OCI-LY1 (cell line): ENCODE measurements around the gene CEP78.

Experiments used
- H2AFZ ChIP-seq: fragments of 200-600 bp; sonication (generic), shearing (Covaris generic); 2 replicates; pipeline ENCODE4 v1.6.0; 2014; ENCODE audit warnings: antibody characterized with exemption, mild to moderate bottlenecking, low read length
- H3F3A ChIP-seq: fragments of 200-600 bp; sonication (generic), shearing (Covaris generic); 2 replicates; pipeline ENCODE4 v1.6.0; 2014; ENCODE audit warnings: mild to moderate bottlenecking, antibody characterized with exemption, low read length, moderate library complexity; ENCODE audit not compliant: insufficient read depth
- H3K27ac ChIP-seq: fragments of 200-600 bp; sonication (generic); 2 replicates; pipeline ENCODE4 v1.5.1; 2014; ENCODE audit warnings: low read length, mixed run types, mild to moderate bottlenecking, low read depth; ENCODE audit not compliant: poor library complexity, severe bottlenecking
- H3K27me3 ChIP-seq: fragments of 200-600 bp; sonication (generic); 2 replicates; pipeline ENCODE4 v1.6.0; 2014; ENCODE audit warnings: antibody characterized with exemption, mild to moderate bottlenecking, low read length, moderate library complexity; ENCODE audit not compliant: insufficient read depth
- H3K36me3 ChIP-seq: fragments of 200-600 bp; sonication (generic); 2 replicates; pipeline ENCODE4 v1.6.1; 2014; ENCODE audit warnings: mild to moderate bottlenecking, antibody characterized with exemption, low read length, moderate library complexity, mixed read lengths; ENCODE audit not compliant: insufficient read depth
- H3K4me1 ChIP-seq: fragments of 200-600 bp; sonication (generic); 2 replicates; pipeline ENCODE4 v1.5.1; 2014; ENCODE audit warnings: mild to moderate bottlenecking, low read length, moderate library complexity; ENCODE audit not compliant: insufficient read depth, severe bottlenecking
- H3K4me2 ChIP-seq: fragments of 200-600 bp; sonication (generic), shearing (Covaris generic); 2 replicates; pipeline ENCODE4 v1.6.1; 2014; ENCODE audit warnings: low read length
- H3K4me3 ChIP-seq: fragments of 200-600 bp; sonication (generic); 2 replicates; pipeline ENCODE4 v1.5.1; 2014; ENCODE audit warnings: low read length, low read depth, mild to moderate bottlenecking, mixed read lengths; ENCODE audit not compliant: poor library complexity, severe bottlenecking
- H3K79me2 ChIP-seq: fragments of 200-600 bp; shearing (Covaris generic); 2 replicates; pipeline ENCODE4 v1.6.1; 2016; ENCODE audit warnings: mixed run types, low read length, mixed read lengths; ENCODE audit not compliant: insufficient read depth
- H3K9ac ChIP-seq: fragments of 200-600 bp; sonication (generic), shearing (Covaris generic); 2 replicates; pipeline ENCODE4 v1.6.1; 2014; ENCODE audit warnings: mild to moderate bottlenecking, low read length, mixed read lengths
- H3K9me2 ChIP-seq: fragments of 200-600 bp; sonication (generic), shearing (Covaris generic); 2 replicates; pipeline ENCODE4 v1.6.1; 2014; ENCODE audit warnings: low read depth, mild to moderate bottlenecking, low read length, mixed read lengths
- H3K9me3 ChIP-seq: fragments of 200-600 bp; shearing (Covaris generic); 2 replicates; pipeline ENCODE4 v1.6.1; 2014; ENCODE audit warnings: low read length, mixed read lengths
- H4K20me1 ChIP-seq: fragments of 200-600 bp; sonication (generic), shearing (Covaris generic); 2 replicates; pipeline ENCODE4 v1.6.0; 2016; ENCODE audit warnings: mild to moderate bottlenecking, low read length; ENCODE audit not compliant: insufficient read depth
- EZH2 ChIP-seq: fragments of 200-600 bp; sonication (generic), shearing (Covaris generic); IDR thresholded peaks from 2 replicates; pipeline ENCODE4 v1.8.0; 2017; ENCODE audit warnings: borderline replicate concordance, mixed run types, mild to moderate bottlenecking, antibody characterized with exemption, low read length, moderate library complexity, mixed read lengths
- TF ChIP-seq, protein P1 (sequence below): fragments of 200-600 bp; sonication (generic), shearing (Covaris generic); IDR thresholded peaks from 2 replicates; pipeline ENCODE4 v1.5.1; 2017; ENCODE audit warnings: mild to moderate bottlenecking, antibody characterized with exemption, low read length, moderate library complexity, mixed read lengths

Gene CEP78

DNA sequence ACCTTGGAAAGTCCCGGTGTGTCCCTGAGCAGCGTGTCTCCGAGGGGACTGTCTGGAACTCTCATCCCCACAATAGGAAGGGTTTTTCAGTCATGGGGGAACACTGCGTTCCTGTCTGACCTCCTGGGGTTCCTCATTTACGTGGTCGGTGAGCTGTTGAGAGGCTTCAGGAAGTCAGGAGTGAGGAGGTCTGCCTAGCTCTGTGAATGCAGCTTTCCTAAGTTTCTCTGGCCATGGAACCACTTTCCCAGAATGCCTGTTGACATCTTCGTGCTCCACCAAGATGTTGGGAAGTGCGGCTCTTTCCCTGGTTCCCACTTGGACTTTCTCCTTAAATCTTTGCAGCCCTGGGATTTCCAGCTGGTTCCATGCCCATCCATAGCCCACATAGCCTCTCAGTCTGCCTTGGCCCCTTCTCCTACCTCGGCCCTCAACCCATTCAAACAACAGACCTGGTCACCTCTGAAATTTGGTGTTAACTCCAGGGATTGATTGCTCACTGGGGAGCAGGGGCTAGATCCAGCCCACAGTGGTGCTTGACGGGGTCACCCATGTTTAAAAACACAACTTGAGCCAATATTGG is 88.3 kb downstream of the CEP78 start:
- Histone ChIP-seq H3K27me3 (no peaks in the 10 kb centered on the region), H3K9ac (no peak overlapping the region), H2AFZ (no peak overlapping the region), H3K36me3 (peaks cover 51% of the 10 kb centered on the region), H3F3A (no peaks in the 10 kb centered on the region), H3K4me3 (no peak overlapping the region), H3K4me2 (no peak overlapping the region), H3K9me2 (no peaks in the 10 kb centered on the region), H3K4me1 (no peaks in the 10 kb centered on the region), H3K27ac (no peak overlapping the region), H3K79me2 (no peaks in the 10 kb centered on the region), H3K9me3 (no peaks in the 10 kb centered on the region), H4K20me1 (no peaks in the 10 kb centered on the region)
- TF ChIP-seq, protein P1, sequence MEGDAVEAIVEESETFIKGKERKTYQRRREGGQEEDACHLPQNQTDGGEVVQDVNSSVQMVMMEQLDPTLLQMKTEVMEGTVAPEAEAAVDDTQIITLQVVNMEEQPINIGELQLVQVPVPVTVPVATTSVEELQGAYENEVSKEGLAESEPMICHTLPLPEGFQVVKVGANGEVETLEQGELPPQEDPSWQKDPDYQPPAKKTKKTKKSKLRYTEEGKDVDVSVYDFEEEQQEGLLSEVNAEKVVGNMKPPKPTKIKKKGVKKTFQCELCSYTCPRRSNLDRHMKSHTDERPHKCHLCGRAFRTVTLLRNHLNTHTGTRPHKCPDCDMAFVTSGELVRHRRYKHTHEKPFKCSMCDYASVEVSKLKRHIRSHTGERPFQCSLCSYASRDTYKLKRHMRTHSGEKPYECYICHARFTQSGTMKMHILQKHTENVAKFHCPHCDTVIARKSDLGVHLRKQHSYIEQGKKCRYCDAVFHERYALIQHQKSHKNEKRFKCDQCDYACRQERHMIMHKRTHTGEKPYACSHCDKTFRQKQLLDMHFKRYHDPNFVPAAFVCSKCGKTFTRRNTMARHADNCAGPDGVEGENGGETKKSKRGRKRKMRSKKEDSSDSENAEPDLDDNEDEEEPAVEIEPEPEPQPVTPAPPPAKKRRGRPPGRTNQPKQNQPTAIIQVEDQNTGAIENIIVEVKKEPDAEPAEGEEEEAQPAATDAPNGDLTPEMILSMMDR = no peak
- no peak for TF ChIP-seq EZH2

DNA sequence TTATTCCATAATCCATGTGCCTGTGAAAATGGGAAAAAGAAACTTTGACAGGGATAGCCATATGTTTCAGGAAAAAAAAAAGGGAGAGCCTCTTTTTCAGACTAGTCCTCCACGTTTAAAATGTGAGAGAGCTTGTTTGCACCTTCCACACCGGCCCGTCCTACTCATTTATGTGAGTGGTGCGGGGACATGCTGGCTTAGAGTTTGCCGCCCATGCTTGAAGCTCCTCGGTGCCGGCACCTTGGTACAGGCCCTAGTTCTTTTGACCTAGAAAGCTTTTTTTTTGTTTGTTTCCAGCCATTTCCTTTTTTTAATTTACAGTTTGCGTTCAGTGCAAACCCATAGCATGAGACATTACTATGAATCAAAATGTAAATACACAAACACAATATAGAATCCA is 88.8 kb downstream of the CEP78 start:
- H3K9ac ChIP-seq = no peak overlapping the region
- H3F3A ChIP-seq = no peaks in the 10 kb centered on the region
- TF ChIP-seq, protein P1 = no peak
- TF ChIP-seq EZH2 = no peak
- no peaks in the 10 kb centered on the region for H3K79me2 ChIP-seq
- no peaks in the 10 kb centered on the region for H3K27me3 ChIP-seq
- H4K20me1 ChIP-seq = no peaks in the 10 kb centered on the region
- H3K4me1 ChIP-seq = no peaks in the 10 kb centered on the region
- no peak overlapping the region for H3K4me2 ChIP-seq
- no peak overlapping the region for H2AFZ ChIP-seq
- H3K27ac ChIP-seq = no peak overlapping the region
- no peaks in the 10 kb centered on the region for H3K9me3 ChIP-seq
- H3K4me3 ChIP-seq = no peak overlapping the region
- H3K36me3 ChIP-seq = peaks cover 48% of the 10 kb centered on the region
- H3K9me2 ChIP-seq = no peaks in the 10 kb centered on the region

DNA sequence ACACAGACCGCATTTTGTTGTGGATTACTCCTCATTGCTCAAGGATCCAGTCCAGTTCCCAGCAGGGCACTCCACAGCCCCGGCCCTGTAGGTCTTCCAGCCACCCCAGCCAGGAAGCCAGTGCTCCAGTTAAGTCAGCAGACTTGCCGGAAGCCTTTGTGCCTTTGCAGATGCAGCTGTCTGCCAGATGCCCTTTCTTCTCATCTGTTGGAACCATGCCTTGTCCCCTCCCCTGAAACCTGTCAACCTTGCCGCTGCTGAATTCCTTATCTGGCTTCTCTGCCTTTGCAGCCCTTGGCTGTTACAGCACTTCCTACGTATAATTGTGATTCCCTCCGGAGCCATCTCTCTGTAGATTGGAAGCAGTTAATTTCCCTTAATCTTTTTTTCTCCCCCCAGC is 89.5 kb downstream of the CEP78 start:
- H3K4me2 ChIP-seq = no peak overlapping the region
- no peak overlapping the region for H2AFZ ChIP-seq
- H4K20me1 ChIP-seq = no peaks in the 10 kb centered on the region
- H3K27me3 ChIP-seq = no peaks in the 10 kb centered on the region
- no peak overlapping the region for H3K27ac ChIP-seq
- H3K9ac ChIP-seq = no peak overlapping the region
- H3K9me3 ChIP-seq = no peaks in the 10 kb centered on the region
- H3K4me1 ChIP-seq = no peaks in the 10 kb centered on the region
- H3K79me2 ChIP-seq = no peaks in the 10 kb centered on the region
- peaks cover 45% of the 10 kb centered on the region for H3K36me3 ChIP-seq
- H3K4me3 ChIP-seq = no peak overlapping the region
- H3K9me2 ChIP-seq = no peaks in the 10 kb centered on the region
- no peak for TF ChIP-seq EZH2
- TF ChIP-seq, protein P1 = no peak
- no peaks in the 10 kb centered on the region for H3F3A ChIP-seq
